Activated naive CD4-positive, alpha-beta T cell treated with Interleukin-2 at 50 U/mL for 16 hours (primary cell): ENCODE measurements around the gene SERPINE2.
"Not testable (repeated sequence)": the region's sequence is repeated elsewhere in the genome, so short reads cannot be mapped to it uniquely, and the experiment has no call there.

Experiments used
- DNase-seq: peaks from one replicate; pipeline ENCODE4 v3.0.0-alpha.2; 2020

The SERPINE2 gene

DNA sequence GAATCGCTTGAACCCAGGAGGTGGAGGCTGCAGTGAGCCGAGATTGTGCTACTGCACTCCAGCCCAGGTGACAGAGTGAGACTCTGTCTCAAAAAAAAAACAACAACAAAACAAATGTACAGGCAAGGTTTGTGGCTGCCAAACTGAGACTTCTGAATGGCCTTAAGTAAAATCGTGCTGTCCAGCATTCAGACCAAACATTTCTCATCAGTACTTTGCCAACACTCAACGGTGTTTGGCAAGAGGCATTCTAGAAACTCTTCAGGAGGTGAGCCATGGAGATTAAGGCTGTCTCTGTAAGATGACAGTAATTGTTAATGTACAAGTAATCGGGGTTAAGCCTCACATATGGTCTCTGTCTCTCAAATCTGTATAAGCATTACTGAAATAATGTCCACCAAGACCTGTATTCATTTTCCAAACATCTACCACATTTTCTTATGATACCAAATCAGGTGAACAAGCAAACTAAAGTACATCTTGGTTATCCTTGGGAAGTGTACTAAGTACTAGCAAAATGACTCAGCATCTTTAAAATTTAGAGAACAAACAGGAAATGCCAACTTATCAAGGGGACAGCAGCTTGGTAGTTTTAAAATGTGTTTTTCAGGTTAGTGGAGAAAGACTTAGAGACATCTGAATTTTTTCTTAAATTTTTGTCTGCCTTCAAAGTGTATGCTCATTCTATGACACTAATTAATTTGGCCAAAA is 29.3 kb downstream of the SERPINE2 start:
- DNase-seq: no peak

DNA sequence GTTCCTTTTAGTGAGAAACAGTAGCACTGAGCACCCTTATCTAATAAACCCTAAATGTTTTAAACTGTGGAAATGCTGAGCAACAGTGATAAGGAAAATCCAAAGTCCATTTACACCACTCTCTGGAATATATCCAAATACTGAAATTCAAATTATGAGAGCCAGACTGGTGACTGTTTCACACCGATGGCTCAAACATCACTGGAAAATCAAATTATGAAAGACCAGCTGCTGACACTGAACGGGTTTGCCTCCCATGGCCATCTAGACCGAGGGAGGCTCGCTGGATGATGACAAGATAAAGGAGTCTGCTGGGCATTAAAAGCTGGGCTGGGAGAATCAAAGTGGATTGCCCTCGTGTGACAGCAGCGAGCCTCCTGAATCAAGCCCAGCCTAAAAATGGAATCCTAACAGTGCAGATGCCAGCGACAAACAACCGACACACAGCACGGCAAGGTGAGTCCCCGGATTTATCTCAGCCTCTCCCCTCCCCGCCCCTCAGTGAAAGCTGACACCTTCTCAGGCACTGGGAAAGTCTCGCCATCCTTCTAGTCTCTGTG is 30.3 kb downstream of the SERPINE2 start:
- no peak for DNase-seq

DNA sequence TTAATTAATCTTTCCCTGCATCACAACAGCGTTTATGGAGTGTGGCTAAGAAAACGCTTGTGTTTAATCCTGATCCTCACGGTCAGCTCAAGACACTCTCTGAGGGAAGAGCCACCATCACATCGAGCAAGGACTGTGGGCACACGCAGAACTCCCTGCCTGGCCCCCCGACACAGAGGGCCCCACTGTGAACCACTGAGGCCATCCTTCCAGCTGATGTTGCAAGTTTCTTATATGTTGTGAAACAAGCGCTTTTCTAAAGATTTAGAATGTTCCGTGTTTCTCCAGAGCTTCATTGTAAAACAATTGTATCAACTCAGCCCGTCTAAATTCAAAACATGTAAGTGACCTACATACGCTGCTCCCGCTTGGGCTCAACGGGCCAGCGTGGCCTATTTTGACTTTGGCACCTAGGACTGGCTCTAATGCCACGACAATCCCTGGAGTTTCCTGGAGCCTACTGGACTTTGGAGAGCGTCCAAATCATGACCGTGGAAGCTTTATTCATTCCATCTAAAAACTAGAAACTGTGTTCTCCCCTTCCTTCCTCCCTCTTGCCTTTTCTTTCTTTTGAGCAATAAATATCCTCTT is 34.9 kb downstream of the SERPINE2 start:
- no peak for DNase-seq

DNA sequence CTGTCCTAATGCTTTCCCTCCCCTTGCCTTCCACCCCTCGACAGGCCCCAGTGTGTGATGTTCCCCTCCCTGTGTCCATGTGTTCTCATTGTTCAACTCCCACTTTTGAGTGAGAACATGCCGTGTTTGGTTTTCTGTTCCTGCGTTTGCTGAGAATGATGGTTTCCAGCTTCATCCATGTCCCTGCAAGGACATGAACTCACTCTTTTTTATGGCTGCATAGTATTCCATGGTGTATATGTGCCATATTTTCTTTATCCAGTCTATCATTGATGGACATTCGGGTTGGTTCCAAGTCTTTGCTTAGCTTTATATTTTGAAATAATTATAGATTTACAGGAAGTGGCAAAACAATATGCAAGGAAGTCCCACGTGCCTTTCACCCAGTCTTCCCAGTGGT is 38.4 kb downstream of the SERPINE2 start:
- DNase-seq: not testable (repeated sequence)

DNA sequence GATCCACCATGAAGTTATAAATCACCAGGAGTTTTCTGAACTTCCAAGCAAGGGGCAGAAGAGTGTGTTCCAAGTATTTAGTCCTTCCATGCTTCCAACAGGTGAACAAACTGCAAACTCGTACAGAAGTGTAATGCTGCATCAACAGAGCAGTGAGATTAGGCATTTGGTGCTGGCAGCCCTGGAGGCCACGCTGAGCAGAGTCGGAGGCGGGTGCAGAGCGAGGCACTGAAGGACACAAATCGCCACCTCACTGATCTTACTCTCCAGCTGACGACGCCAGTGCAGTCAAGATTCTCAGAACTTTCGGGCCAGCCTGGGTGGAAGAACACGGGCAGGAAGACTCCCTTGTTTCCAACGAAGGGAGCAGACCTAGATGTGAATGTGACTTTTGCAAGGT is 39.2 kb downstream of the SERPINE2 start:
- no peak for DNase-seq

DNA sequence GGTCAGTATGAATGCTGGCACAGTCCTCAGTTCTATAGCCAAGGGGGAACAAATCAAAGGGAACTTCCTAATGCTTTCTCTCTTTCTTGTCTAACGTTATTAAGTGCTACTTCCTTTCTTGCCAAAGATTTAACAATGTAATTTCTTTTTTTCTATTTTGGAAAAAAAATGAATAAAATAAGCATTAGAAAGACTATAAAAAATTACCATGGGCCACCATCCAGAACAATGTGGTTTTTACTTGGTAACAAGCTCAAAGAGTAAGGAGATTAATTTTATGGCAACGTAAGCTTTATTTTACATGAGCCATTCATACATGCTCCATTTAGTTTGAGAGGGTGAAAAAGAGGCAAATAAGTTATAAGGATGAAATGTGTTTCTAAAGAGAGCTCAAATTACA is 40.1 kb downstream of the SERPINE2 start:
- DNase-seq: no peak

DNA sequence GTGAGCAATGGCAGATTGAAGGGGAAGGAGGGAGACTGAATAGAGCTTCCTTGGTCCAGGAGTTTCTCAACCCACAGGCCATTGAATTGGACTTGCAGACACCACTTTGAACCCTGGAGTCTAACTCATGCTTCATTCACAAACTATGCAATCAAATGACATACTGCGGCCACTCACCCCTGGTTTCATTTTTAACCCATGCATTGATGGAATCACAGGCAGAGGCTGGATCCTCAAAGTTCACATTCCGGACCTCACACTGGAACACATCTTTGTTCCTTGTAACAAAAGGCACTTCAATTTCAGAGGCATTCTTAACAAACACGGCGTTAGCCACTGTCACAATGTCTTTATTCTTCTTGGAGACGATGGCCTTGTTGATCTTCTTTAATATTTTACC is 41.1 kb downstream of the SERPINE2 start:
- DNase-seq: no peak

DNA sequence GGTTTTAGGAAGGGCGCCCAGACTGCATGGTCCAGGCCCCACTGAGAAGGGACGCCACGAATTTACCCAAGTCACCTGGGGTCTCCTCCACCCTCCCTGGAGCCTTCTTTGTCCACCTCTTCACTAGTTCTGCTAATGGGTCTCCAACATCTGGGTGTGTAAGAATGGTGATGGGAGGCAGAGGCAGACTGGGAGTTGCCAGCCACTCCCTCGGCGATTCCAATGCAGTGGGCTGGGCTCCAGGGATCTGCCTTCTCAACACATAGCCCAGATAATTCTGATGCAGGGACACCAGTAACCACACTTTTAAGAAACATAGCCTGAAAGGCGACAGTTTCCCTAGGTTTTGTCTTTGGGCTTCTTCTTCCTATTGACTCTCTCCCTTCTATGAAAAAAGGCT is 42.7 kb downstream of the SERPINE2 start:
- DNase-seq: no peak

DNA sequence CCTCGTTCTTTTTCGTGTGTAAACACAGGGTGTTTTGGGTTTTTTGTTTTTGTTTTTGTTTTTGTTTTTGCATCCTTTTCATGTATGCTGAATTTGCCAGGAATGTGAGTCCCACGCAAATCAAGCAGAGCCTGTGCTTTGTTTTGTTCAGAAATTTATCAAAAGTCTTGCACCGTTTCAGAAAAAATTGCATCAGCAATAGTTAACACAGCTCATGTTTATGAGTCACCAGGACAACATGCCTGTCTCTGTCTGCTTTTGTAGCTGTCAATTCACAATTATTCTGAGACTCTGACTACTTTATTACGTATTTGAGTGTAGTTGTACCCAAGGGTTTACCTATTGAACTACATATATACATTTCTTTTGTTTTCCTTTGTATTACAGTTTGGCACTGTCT is 43.5 kb downstream of the SERPINE2 start:
- no peak for DNase-seq

DNA sequence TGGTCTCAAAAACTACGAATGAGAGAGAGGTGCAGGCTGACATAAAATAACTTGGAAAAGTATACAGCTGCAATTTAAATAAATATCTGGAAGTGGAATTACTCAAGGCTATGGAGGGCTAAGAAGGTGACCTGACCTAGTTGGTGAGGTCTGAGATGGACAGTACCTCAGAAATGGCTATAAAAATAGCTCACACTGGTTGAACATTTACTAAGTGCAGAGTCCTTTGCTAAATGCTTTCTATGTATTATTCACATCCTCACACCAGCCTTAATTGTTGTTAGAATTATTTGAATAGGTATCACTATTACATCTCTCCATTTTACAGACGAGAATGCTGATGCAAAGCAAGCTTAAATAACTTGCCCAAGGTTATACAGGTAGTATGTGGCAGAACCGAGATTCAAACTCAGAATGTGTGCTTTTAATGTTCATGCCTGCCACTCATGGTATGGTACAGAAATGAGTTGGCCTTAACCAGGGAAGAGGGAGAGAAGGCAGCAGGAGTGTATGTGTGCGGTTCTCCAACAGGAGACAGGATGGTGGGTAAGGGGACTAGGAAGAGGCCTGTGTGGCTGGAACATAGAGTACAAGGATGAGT is 44.4 kb downstream of the SERPINE2 start:
- DNase-seq: no peak

DNA sequence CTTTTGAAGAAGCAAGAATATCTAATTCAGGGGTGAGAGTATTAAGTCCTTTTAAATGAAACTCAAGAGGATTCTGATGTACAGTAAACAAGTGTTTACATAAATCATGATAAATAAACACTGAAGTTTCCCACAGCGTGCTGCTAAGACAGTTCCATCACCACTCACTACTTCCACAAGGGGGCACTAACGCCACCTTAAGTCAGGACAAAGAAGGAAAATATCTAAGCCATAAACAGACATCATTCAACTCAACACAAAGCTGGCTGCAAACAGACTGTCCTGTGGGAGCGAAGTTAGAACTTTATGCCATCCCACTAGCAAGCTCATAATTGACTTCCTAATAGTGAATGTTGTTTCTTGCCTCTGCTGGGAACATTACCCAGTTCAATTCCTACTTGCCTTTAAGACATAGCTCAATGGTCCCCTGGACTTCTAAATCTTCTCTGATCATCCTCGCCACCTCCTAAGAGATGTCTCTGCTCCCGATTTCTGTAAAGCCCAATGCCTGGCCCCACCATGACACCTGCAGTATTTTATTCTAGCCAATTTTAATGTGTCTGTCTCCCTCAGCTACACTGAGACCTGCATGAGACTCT is 45.4 kb downstream of the SERPINE2 start:
- peak; percentile 57 for DNase-seq

DNA sequence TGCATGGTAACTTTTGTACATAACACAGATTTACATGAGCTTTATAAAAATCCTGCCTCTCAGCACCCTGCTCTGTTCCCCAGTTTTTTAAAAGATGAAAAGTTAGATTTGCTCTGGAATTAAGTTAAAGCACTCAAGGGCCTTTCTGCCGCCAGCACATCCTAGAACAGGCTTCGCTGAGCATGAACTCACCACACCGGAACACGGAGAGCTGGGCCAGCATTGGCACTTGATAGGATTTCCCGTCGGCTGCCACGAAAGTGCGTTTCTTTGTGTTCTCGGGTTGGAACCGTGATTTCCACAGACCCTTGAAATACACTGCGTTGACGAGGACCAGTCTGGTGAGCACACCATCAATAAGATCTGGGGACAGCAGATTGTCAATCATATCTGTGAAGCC is 47.5 kb downstream of the SERPINE2 start:
- no peak for DNase-seq

DNA sequence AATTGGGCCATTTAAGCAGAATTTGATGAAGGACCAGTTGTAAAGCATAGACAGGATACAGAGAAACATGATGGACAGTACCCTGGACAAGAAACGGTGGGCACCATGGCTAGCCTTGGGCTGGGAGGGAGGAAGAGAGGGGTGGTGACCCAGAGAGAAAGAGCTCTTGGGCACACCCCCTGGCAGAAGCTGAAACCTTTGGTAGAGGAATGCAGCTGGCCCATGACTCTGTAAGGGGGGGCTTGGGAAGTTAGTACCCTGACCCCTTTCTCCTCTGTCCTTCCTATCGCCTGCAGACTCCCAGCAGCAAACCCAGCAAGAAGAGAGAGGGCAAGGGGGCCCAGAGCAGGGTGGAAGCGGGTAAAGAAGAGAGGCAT is 49.2 kb downstream of the SERPINE2 start:
- DNase-seq: no peak

DNA sequence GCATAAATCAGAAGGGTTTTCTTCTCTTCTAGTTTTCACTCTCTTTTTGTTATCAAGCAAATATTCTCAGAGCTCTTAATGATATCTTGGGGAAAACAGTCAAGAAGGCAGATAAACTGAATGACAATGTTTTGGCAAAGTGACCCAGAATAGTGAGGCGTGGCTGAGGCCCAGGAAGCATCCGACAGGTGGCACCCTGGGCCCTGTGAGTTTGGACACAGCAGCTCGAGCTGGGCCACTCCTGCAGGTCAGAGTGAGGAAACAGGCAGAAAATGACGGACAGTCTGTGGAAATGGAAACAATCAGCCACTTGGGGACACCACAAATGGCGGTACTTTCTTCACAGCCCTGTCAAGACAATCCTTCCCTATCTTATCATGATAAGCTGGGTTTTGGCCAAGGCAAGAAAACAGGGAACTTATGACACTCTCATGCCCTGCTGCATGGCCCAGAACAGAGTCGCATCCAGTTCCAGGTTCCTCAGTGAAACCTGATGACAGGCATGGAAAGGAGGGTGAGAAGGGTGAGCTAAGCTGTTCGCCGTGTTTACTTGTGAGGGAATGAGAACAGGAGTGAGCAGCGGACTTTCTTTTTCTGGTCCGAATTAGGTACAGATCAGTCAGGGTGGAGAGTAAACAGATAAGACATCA is 49.8 kb downstream of the SERPINE2 start:
- DNase-seq: no peak

DNA sequence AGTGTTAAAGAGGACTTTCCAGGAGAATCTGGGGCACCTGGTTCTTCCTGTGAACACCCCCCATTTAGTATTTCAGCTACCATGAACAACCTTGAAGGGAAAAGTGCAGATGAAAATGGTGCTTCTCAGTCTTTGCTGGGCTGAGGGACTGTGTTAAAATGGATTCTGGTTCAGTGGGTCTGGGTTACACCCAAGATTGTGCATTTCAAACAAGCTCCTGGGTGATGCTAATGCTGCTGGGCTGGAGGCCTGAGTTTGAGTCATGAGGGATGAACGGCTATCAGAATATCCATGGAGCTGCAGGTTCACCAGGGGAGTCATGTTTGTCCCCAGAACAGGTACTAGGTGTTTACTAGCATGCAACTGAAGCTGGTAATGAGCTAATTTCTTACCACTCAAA is 57.8 kb downstream of the SERPINE2 start:
- DNase-seq: no peak

DNA sequence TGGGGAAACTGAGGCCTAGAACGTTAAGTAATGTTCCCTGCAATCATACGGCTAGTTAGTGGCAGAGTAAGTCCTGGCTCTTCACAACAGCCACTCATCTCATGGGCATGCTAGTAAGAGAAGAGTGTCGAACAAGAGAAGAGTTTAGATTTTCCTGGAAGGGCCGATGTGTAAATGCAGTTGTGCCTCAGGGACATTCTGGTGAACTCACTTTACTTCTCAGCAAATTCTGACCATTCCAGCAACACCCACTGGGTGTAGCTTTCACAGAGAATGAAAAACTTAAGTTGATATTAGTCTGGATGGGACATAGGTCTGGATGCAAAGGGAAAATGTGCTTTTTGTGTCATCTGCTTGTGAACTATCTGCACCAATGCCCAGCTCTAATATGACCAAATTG is 58.3 kb downstream of the SERPINE2 start:
- DNase-seq: no peak

DNA sequence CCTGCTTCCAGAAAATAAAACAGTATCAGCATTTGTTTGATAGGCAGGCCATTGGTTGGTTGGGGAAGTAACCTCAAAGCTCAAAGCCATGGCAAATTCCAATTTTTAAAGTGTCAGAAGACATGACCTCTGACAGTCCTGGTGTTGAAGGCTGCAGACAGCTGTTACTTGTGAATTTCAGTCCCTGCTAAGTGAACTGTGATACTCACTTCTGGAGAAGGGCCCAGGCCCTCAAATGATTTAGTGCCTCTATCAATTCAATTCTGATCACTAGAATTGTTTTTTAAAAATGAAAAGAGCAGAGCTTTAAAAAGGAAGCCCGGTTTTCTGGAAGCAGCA is 58.7 kb downstream of the SERPINE2 start:
- no peak for DNase-seq

DNA sequence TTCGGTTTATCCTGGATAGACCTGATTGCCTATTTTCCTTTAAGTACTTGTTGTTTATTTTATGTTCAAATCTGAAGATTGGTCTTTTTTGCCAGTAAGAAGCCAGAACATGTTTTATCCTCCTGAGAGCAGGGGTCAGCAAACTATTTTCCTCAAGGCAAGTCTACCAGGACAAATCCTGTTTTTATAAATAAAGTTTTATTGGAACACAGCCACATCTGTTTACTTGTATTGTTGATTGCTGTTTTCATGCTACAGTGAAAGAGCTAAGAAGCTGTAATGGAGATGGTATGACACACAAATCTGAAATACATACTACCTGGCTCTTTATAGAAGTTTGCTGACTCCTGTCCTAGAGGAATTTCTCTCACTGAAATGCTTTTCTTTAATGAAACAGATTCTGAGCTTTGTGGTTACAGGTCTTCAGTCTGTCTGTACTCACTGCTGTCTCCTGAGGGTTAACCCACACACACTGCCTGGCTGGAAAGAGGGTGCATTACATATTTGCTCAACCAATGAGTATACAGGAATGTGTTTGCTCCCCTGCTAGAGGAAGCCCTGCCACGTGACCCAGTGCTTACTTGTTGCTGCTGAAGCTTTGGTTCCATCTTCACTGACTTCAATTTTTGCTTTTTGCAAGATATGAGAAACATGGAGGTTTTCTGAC is 59.2 kb downstream of the SERPINE2 start:
- no peak for DNase-seq

DNA sequence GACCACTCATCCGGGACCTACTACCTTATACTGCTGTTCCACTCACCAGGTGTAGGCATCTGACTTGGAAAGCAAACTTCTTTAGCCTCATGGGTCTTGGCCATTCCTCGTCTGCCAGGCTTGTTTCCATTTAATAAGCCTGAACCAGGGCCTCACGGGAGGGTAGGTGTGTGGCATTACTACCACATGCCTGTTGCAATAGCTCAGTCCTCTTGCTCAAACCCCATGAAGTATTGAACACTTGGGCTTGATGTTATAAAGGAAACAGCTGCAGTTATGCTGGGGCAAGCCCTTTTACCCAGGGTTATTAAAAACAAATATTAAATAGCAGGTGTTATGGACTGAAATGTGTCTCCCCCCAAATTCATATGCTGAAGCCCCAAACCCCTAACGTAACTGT is 60.6 kb downstream of the SERPINE2 start:
- no peak for DNase-seq

DNA sequence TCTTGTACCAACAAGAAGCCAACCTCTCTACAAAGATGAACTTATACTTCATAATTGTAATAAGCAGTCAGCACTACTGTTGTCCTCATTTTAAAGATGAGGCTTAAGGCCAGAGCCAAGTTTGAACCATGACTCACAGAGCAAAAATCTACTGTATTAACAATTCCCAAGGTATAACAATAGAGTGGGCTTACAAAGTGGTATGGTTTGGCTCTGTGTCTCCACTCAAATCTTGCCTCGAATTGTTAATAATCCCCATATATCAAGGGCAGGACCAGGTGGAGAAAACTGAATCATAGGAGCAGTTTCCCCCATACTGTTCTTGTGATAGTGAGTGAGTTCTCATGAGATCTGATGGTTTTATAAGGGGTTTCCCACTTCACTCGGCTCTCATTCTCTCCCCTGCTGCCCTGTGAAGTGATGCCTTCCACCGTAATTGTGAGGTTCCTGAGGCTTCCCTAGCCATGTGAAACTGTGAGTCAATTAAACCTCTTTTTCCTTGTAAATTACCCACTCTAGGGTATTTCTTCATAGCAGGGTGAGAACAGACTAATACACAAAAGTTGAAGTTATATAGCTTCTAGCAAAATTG is 62.4 kb downstream of the SERPINE2 start:
- no peak for DNase-seq

DNA sequence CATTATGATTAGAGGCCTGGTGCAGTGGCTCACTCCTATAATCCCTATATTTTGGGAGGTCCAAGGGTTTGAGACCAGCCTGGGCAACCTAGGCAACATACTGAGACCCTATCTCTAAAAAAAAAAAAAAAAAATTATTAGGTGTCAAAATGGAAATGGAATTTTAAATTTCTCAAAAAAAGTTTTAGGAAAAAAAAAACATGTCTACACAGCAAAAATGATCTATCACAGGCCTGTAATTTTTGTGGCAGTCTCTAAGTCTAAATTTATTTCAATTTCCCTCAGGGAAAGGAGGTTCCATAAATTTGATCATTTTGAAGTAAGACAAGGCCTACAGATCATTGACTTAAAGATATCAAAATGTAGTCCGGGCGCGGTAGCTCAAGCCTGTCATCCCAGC is 65.5 kb downstream of the SERPINE2 start:
- no peak for DNase-seq

DNA sequence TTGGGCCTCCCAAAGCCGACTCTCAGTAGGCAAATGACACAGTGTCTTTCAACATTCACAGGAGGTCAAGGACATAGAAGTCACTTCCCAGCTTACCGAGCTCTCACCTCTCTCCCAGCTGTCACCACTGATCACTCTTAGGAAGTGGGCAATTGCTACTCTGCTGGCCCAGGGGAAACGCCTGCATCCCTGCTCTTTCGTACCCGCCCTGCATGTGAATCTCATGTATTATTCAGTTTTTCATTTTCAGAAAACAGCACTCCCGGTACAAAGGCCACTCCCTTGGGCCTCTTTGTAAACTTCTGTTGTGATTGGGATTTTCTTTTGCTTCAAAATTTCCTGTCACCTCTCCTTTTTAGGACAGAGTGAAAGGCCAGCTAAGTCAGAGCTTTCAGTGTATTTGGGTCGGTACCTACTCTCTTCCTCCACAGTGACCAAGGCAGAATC is 66.4 kb downstream of the SERPINE2 start:
- no peak for DNase-seq

DNA sequence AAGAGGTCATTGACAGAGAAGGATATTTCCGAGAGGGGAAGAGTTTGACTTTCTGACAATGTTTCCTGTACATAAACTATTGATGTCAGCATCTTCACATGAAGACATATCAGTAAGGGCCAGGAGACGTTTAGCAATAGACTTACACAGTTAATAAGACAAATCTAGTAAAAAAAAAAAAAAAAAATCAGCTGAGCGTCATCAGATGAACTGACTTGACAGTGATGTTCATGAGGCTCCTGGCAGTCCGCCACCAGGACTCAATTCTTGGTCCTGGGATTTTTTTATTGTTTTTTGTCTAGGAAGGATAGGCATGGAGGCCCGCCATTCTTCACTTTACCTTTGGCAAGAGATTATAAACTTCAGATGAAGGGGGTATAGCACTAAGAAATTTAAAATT is 67.4 kb downstream of the SERPINE2 start:
- DNase-seq: no peak
